HUES64 (cell line): ENCODE measurements around the gene ANKRD10.

Experiments
- H3K27ac ChIP-seq: 2 replicates; pipeline ENCODE4 v1.7.0; 2013; ENCODE audit warnings: low read depth, low read length, inconsistent platforms
- H3K27me3 ChIP-seq: 2 replicates; pipeline ENCODE4 v1.6.1; 2013; ENCODE audit warnings: mild to moderate bottlenecking, low read length; ENCODE audit not compliant: insufficient read depth
- H3K36me3 ChIP-seq: 2 replicates; pipeline ENCODE4 v1.6.1; 2013; ENCODE audit warnings: mild to moderate bottlenecking, low read length; ENCODE audit not compliant: insufficient read depth
- H3K4me1 ChIP-seq: 2 replicates; pipeline ENCODE4 v1.6.1; 2013; ENCODE audit warnings: mild to moderate bottlenecking, low read length, moderate library complexity; ENCODE audit not compliant: insufficient read depth
- H3K4me3 ChIP-seq: 2 replicates; pipeline ENCODE4 v1.5.1; 2013; ENCODE audit warnings: mild to moderate bottlenecking, low read length, moderate library complexity
- H3K9ac ChIP-seq: 2 replicates; pipeline ENCODE4 v1.6.1; 2013; ENCODE audit warnings: mild to moderate bottlenecking, low read depth, low read length
- H3K9me3 ChIP-seq: 2 replicates; pipeline ENCODE4 v1.6.1; 2013; ENCODE audit warnings: low read depth, low read length; ENCODE audit not compliant: insufficient read depth
- WGBS: fragments of 150-250, 120-280 bp; methylation state at CpG from one replicate; pipeline ENCODE4 v1.1.7; 2013; ENCODE audit warnings: missing lambda C conversion rate; 5-methylcytosine and 5-hydroxymethylcytosine counted together

The ANKRD10 gene

DNA sequence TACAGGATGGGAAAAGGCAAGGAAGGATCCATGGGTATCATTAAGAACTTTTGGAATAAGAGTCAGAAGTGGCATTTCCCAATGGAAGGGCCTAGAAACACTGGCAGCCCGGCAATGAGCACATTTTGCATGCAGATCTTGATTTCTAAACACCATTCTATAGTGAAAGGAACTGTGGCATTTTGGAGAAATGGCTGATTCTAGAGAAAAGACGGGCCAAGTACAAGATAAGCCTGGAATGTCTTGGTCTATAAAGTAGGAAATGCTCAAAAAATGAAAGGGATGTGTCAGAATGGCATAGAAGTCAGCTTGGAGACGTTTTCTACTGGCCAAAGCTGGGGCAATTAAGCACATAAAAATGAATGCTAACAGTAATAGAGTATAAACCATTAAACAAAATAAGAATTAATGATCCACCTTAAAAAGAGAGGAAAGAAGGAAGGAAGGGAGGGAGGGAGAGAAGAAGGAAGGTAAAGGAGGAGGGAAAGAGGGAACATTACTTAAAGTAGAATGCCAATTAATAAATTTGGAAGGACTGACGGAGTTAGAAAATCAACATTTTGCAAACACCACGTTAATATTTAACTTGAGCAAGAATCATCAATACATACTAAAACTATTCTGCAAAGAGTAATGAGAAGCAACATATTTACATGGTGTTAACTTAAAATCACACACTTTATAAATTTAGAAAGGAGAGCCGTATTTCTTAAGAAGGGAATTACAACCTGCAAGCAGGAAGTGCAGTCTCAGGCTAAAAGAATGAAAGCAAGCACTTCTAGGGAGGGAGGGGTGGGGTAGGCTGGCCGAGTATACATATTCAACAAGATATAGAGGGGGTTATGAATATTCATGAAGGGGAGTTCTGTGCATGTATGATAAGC, 78.9 kb downstream of the ANKRD10 start:
- WGBS = 71% methylated on average over 5 of the region's 7 CpGs
- no peak overlapping the region for H3K27ac ChIP-seq
- H3K4me3 ChIP-seq = no peak overlapping the region
- H3K27me3 ChIP-seq = no peaks in the 10 kb centered on the region
- no peaks in the 10 kb centered on the region; the same call in 1 of the 2 replicates for H3K9me3 ChIP-seq
- no peak overlapping the region for H3K9ac ChIP-seq
- no peaks in the 10 kb centered on the region for H3K4me1 ChIP-seq
- H3K36me3 ChIP-seq = no peaks in the 10 kb centered on the region

DNA sequence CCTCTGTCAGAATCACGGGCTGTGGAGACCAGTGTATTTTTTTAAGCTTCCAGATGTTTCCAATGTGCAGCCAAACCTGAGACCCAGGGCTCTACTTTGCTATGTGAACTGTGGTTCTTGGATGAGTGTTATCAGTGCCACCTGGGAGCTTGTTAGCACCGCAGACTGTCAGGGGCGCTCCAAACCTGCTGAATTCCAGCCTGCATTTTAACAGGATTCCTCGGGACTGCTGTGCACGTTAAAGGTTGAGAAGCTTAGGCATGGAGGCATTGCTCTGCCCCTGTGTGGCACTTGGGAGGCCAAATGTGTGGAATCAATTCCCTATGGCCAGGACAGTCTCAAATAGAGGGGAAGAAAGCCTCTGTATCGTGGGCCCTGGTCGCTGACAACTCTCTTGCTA, 80.3 kb downstream of the ANKRD10 start:
- 83% methylated on average over 7 of the region's 7 CpGs for WGBS
- no peak overlapping the region for H3K27ac ChIP-seq
- no peaks in the 10 kb centered on the region for H3K36me3 ChIP-seq
- H3K4me1 ChIP-seq = no peaks in the 10 kb centered on the region
- H3K9ac ChIP-seq = no peak overlapping the region
- no peak overlapping the region for H3K4me3 ChIP-seq
- H3K9me3 ChIP-seq = no peaks in the 10 kb centered on the region
- H3K27me3 ChIP-seq = no peaks in the 10 kb centered on the region

DNA sequence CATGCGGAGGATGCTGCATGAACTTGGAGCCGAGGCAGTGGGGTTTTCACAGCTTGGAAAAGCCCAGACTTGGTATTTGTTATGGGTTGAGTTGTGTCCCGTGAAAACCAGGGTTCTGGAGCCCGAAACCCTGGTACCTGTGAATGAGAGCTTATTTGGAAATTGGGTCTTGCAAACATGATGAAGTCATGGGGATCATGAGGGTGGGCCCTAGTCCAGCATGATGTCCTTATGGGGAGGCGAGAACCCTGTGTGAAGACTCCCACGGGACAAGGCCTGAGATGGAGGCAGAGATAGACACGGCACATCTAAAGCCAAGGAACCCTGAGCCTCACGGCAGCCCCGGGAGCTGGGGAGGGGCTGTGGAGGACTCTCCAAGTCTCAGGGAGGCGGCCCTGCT, 82.3 kb downstream of the ANKRD10 start:
- Histone ChIP-seq H3K27ac (no peak overlapping the region), H3K4me1 (no peaks in the 10 kb centered on the region), H3K9ac (no peak overlapping the region), H3K4me3 (no peak overlapping the region), H3K9me3 (no peaks in the 10 kb centered on the region), H3K36me3 (no peaks in the 10 kb centered on the region), H3K27me3 (no peaks in the 10 kb centered on the region)
- 85% methylated on average over 10 of the region's 10 CpGs for WGBS

DNA sequence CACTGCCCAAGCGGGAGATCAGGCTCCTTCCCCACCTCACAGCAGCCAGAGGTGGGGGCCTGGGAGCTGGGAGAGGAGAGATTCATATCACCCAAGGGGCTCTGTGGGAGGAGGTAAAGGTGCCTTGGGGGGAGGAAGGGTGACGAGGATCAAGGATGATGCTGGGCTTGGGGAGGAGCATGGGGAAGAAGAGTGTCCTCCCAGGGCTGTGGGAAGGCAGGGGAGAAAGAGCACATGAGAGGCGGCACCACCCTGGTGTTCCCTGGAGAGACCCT, 82.7 kb downstream of the ANKRD10 start:
- Histone ChIP-seq H3K9ac (no peak overlapping the region), H3K27ac (no peak overlapping the region), H3K36me3 (no peaks in the 10 kb centered on the region), H3K4me3 (no peak overlapping the region), H3K4me1 (no peaks in the 10 kb centered on the region), H3K9me3 (no peaks in the 10 kb centered on the region), H3K27me3 (no peaks in the 10 kb centered on the region)
- WGBS = 92% methylated on average over 2 of the region's 3 CpGs

DNA sequence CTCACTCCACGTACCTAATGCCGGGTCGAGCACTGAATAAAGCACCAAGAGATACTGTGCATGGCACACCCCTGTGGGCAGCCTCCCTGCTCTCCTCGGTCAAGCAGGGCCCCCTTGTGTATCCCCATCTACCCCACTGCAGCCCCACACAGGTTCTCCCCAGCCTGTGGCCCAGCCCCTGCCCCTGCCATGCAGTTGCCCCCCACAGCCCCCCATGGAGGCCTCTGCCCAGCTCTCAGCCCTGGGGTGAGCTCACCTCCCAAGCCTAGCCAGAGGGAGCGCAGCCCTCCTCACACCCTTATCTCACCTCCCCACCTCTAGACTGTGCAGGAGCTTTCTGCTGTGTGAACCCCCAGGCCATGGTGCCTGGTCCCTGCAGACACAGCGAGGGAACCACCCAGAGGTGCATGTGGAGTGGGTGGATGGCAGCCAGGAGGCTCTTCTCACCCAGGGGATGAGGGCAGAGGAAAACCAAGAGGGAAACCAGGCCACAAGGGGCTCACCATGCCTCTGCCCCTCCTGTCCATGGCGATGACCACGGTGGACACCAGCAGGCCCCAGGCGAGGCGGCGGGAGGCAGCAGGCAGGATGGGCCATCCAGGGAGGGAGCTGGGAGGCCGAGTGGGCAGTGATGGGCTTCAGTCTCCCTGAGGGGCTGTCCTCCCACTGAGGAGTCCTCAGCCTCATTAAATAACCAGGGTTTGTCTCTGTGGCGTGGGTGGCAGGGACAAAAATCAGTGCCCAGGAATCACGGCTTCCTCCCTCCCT, 83.2 kb downstream of the ANKRD10 start:
- Histone ChIP-seq H3K9ac (no peak overlapping the region), H3K9me3 (no peaks in the 10 kb centered on the region), H3K27ac (no peak overlapping the region), H3K4me3 (no peak overlapping the region), H3K36me3 (no peaks in the 10 kb centered on the region), H3K4me1 (no peaks in the 10 kb centered on the region), H3K27me3 (no peaks in the 10 kb centered on the region)
- 91% methylated on average over 14 of the region's 14 CpGs for WGBS

DNA sequence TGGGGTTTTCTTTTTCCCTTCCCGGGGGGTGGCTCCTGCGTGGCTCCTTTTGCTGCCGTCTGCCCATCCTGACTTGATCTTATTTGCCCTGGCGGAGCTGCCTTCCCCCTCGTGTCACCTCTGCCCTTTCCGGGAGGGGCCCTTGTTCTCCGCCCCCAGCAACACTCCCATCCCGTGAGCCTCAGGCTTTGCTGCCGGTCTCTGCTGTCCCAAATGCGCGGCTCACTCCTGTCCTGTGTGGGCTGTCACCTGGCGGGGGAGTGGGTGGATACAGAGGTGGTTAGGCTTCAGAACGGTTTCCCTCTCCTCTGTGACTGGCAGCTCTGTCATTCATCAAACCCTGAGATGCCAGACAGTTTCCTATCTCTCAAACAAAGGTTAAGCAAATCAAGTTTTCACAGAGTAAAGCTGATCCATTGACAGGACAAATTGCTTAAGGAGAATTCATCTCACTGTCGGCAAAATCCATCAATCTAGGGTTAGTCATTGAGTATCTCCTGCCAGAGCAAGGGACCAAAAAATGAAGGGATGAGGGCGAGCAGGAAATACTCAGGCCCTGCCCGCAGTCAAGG, 84.0 kb downstream of the ANKRD10 start:
- no peak overlapping the region for H3K4me3 ChIP-seq
- no peaks in the 10 kb centered on the region for H3K36me3 ChIP-seq
- H3K27ac ChIP-seq = no peak overlapping the region
- H3K4me1 ChIP-seq = no peaks in the 10 kb centered on the region
- no peak overlapping the region for H3K9ac ChIP-seq
- no peaks in the 10 kb centered on the region for H3K27me3 ChIP-seq
- WGBS = 79% methylated on average over 16 of the region's 16 CpGs
- H3K9me3 ChIP-seq = no peaks in the 10 kb centered on the region

DNA sequence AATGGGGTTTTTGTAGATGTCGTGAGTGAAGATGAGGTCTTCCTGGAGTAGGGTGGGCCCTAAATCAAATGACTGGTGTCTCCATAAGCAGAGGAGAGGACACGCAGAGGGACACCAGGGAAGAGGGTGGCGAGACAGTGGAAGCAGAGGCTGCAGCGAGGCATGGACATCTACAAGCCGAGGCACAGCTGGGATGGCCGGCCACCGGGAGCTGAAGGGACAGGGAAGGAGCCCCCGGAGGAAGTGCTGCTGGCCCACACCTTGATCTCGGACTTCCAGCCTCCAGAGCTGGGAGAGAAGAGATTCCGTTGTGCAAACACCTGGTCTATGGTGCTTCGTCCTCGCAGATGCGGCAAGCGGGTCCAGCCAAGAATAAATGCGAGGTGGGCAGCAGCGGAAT, 84.5 kb downstream of the ANKRD10 start:
- Histone ChIP-seq H3K4me3 (no peak overlapping the region), H3K27me3 (no peaks in the 10 kb centered on the region), H3K36me3 (no peaks in the 10 kb centered on the region), H3K4me1 (no peaks in the 10 kb centered on the region), H3K9ac (no peak overlapping the region), H3K27ac (no peak overlapping the region), H3K9me3 (no peaks in the 10 kb centered on the region)
- 93% methylated on average over 16 of the region's 16 CpGs for WGBS

DNA sequence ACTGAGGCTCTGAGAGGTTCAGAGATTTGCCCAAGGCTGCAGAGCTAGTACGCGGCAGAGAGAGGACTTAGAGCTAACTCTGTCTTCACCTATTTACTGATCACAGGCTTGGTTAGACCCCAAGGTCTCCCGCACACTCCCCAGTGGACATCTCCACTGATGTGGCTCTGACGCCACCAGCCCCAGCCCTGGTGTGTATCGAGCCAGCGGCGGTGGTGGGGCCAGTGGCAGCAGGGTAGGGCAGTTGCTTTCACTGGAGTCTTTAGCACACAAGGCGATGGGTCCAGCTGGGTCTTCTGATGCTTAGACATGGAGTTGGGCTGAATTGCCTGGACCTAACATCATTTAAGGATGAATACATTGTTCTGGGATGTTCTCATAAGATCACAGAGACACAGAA, 85.4 kb downstream of the ANKRD10 start:
- H3K9ac ChIP-seq = no peak overlapping the region
- H3K36me3 ChIP-seq = no peaks in the 10 kb centered on the region
- no peaks in the 10 kb centered on the region for H3K27me3 ChIP-seq
- no peaks in the 10 kb centered on the region for H3K4me1 ChIP-seq
- WGBS = 95% methylated on average over 8 of the region's 8 CpGs
- no peaks in the 10 kb centered on the region for H3K9me3 ChIP-seq
- no peak overlapping the region for H3K27ac ChIP-seq
- H3K4me3 ChIP-seq = no peak overlapping the region

DNA sequence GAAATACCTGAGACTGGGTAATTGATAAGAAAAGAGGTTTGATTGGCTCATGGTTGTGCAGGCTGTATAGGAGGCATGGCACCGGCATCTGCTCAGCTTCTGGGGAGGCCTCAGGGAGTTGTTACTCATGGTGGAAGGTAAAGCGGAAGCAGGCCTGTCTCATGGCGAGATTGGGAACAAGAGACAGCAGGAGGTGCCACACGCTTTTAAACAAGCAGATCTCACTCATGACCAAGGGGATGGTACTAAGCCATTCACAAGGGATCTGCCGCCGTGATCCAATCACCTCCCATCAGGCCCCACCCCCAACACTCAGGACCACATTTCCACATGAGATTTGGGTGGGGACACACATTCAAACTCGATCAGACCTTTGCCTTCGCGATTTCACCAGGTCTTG, 86.2 kb downstream of the ANKRD10 start:
- 94% methylated on average over 9 of the region's 9 CpGs for WGBS
- no peak overlapping the region for H3K9ac ChIP-seq
- no peak overlapping the region for H3K4me3 ChIP-seq
- no peaks in the 10 kb centered on the region for H3K4me1 ChIP-seq
- no peak overlapping the region for H3K27ac ChIP-seq
- no peaks in the 10 kb centered on the region for H3K27me3 ChIP-seq
- no peaks in the 10 kb centered on the region for H3K9me3 ChIP-seq
- no peaks in the 10 kb centered on the region for H3K36me3 ChIP-seq
